ENCODE measurements around the gene ASIC2.

GRCh38 chr17:32995416-32996045 lies 297.6 kb downstream of the ASIC2 start:
- no peak for TF ChIP-seq EZH2phosphoT487 (IDR thresholded peaks at IDR 0.05; ENCODE audit: borderline replicate concordance, low read length)
- no peak for TF ChIP-seq CTCF (conservative IDR thresholded peaks at IDR 0.05; ENCODE audit: low read depth, low read length)
